ENCODE measurements around the gene TAF1. TPM values are rescaled to one million over a fixed set of nuclear protein-coding genes. Genes with fewer than 3 reads are reported as not detected.

Gene TAF1
- total RNA-seq, 1 experiment from 2014 or later = 17.9 TPM

Other genes starting within 250 kb of the TAF1 start
- gene MED12, start 247.8 kb upstream of the TAF1 start, total RNA-seq (2014; rRNA removed; shearing (Covaris generic); ENCODE audit: low replicate concordance) = 9.3 and 11.1 TPM in 2 replicates
- 0.07 and 0.10 TPM in 2 replicates for gene NLGN3, start 221.5 kb upstream of the TAF1 start, total RNA-seq (2014; rRNA removed; shearing (Covaris generic); ENCODE audit: low replicate concordance)
- not detected in 2 replicates for gene GJB1, start 143.1 kb upstream of the TAF1 start, total RNA-seq (2014; rRNA removed; shearing (Covaris generic); ENCODE audit: low replicate concordance)
- gene ZMYM3, start 112.2 kb upstream of the TAF1 start, total RNA-seq (2014; rRNA removed; shearing (Covaris generic); ENCODE audit: low replicate concordance) = 2.7 and 10.0 TPM in 2 replicates
- gene NONO, start 82.7 kb upstream of the TAF1 start, total RNA-seq (2014; rRNA removed; shearing (Covaris generic); ENCODE audit: low replicate concordance) = 471 and 489 TPM in 2 replicates
- 0.86 and 0.92 TPM in 2 replicates for gene ITGB1BP2, start 64.6 kb upstream of the TAF1 start, total RNA-seq (2014; rRNA removed; shearing (Covaris generic); ENCODE audit: low replicate concordance)
- 47.0 and 68.8 TPM in 2 replicates for gene OGT, start 166.7 kb downstream of the TAF1 start, total RNA-seq (2014; rRNA removed; shearing (Covaris generic); ENCODE audit: low replicate concordance)
- gene GCNA, start 212.1 kb downstream of the TAF1 start, total RNA-seq (2014; rRNA removed; shearing (Covaris generic); ENCODE audit: low replicate concordance) = 1.1 and 1.4 TPM in 2 replicates